RWPE2 (cell line): Measurements from ENCODE around the gene PEX3.
"Not testable (repeated sequence)": the region's sequence is repeated elsewhere in the genome, so short reads cannot be mapped to it uniquely, and the experiment has no call there.

Experiments
- ATAC-seq: fragments of 200-7000 bp; cut with Tn5 transposase; 3 replicates; pipeline ENCODE4 v1.9.1; 2021; ENCODE audit warnings: low read depth
- DNase-seq: peaks from one replicate; pipeline ENCODE4 v3.0.0-alpha.2; 2020; ENCODE audit warnings: low spot score
- H3K27ac ChIP-seq: fragments of 450-650 bp; 2 replicates; pipeline ENCODE4 v1.5.1; 2017; ENCODE audit warnings: mild to moderate bottlenecking; ENCODE audit not compliant: poor library complexity, severe bottlenecking
- H3K27me3 ChIP-seq: fragments of 250-450 bp; sonication (Bioruptor Pico); 2 replicates; pipeline ENCODE4 v1.5.1; 2021; ENCODE audit warnings: mild to moderate bottlenecking, moderate library complexity; ENCODE audit not compliant: insufficient read depth, poor library complexity, severe bottlenecking
- H3K36me3 ChIP-seq: fragments of 250-450 bp; sonication (Bioruptor Pico); 2 replicates; pipeline ENCODE4 v1.5.1; 2020; ENCODE audit warnings: low read depth, mild to moderate bottlenecking, moderate library complexity
- H3K4me1 ChIP-seq: fragments of 250-450 bp; sonication (Bioruptor Pico); 2 replicates; pipeline ENCODE4 v1.5.1; 2021; ENCODE audit warnings: mild to moderate bottlenecking, moderate library complexity; ENCODE audit not compliant: insufficient read depth, poor library complexity, severe bottlenecking
- H3K4me3 ChIP-seq: fragments of 250-450 bp; sonication (Bioruptor Pico); 2 replicates; pipeline ENCODE4 v1.5.1; 2021; ENCODE audit warnings: mild to moderate bottlenecking, moderate library complexity; ENCODE audit not compliant: severe bottlenecking
- H3K9me3 ChIP-seq: fragments of 250-450 bp; sonication (Bioruptor Pico); 2 replicates; pipeline ENCODE4 v1.5.1; 2021; ENCODE audit warnings: mild to moderate bottlenecking, moderate library complexity; ENCODE audit not compliant: severe bottlenecking
- TF ChIP-seq, protein P1 (sequence below): fragments of 450-650 bp; IDR thresholded peaks from one replicate; pipeline ENCODE4 v1.5.1; 2017; ENCODE audit warnings: mild to moderate bottlenecking, moderate library complexity; ENCODE audit not compliant: poor library complexity, severe bottlenecking

PEX3 gene

GRCh38 chr6:143431226-143431625, 19.4 kb upstream of the PEX3 start:
- Histone ChIP-seq H3K4me3 (no peak overlapping the region), H3K4me1 (no peaks in the 10 kb centered on the region), H3K27me3 (no peaks in the 10 kb centered on the region), H3K9me3 (no peaks in the 10 kb centered on the region), H3K36me3 (peaks cover 59% of the 10 kb centered on the region), H3K27ac (no peak overlapping the region)
- TF ChIP-seq, protein P1, sequence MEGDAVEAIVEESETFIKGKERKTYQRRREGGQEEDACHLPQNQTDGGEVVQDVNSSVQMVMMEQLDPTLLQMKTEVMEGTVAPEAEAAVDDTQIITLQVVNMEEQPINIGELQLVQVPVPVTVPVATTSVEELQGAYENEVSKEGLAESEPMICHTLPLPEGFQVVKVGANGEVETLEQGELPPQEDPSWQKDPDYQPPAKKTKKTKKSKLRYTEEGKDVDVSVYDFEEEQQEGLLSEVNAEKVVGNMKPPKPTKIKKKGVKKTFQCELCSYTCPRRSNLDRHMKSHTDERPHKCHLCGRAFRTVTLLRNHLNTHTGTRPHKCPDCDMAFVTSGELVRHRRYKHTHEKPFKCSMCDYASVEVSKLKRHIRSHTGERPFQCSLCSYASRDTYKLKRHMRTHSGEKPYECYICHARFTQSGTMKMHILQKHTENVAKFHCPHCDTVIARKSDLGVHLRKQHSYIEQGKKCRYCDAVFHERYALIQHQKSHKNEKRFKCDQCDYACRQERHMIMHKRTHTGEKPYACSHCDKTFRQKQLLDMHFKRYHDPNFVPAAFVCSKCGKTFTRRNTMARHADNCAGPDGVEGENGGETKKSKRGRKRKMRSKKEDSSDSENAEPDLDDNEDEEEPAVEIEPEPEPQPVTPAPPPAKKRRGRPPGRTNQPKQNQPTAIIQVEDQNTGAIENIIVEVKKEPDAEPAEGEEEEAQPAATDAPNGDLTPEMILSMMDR: no peak
- ATAC-seq (no peak), DNase-seq (no peak)

GRCh38 chr6:143432588-143432987, 18.0 kb upstream of the PEX3 start:
- H3K4me3 ChIP-seq: no peak overlapping the region
- TF ChIP-seq, protein P1: no peak
- H3K9me3 ChIP-seq: no peaks in the 10 kb centered on the region
- H3K4me1 ChIP-seq: no peaks in the 10 kb centered on the region
- no peak overlapping the region for H3K27ac ChIP-seq
- no peaks in the 10 kb centered on the region for H3K27me3 ChIP-seq
- H3K36me3 ChIP-seq: peaks cover 65% of the 10 kb centered on the region
- no peak for ATAC-seq
- DNase-seq: no peak

DNA sequence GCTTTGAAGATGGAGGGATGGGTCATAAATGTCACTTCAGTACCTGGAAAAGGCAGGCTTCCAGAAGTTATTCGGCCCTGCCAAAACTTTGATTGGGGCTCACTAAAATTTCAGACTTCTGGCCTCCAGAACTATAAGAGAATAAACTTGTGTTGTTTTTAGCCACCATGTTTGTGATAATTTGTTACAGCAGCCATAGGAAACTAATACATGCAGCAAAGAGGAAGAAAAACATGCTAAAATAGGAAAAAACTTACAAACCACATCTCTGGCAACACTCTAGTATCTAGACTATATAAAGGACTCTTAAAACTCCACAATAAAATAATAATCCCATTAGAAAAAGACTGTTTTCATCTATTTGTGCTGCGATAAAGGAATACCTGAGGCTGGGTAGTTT, 9.6 kb upstream of the PEX3 start:
- H3K4me3 ChIP-seq: no peak overlapping the region
- no peaks in the 10 kb centered on the region for H3K4me1 ChIP-seq
- TF ChIP-seq, protein P1: no peak
- no peak overlapping the region for H3K27ac ChIP-seq
- DNase-seq: no peak
- H3K9me3 ChIP-seq: no peaks in the 10 kb centered on the region
- no peak for ATAC-seq
- no peaks in the 10 kb centered on the region for H3K27me3 ChIP-seq
- peaks cover 56% of the 10 kb centered on the region for H3K36me3 ChIP-seq

- no peak overlapping the region for H3K27ac ChIP-seq
- no peak overlapping the region for H3K4me3 ChIP-seq
- H3K27me3 ChIP-seq: no peaks in the 10 kb centered on the region
- no peak for ATAC-seq
- H3K9me3 ChIP-seq: no peaks in the 10 kb centered on the region
- no peaks in the 10 kb centered on the region for H3K4me1 ChIP-seq
- TF ChIP-seq, protein P1: no peak
- no peak for DNase-seq
- H3K36me3 ChIP-seq: peaks cover 47% of the 10 kb centered on the region
Measured at GRCh38 chr6:143441680-143442545, 8.7 kb upstream of the PEX3 start.

DNA sequence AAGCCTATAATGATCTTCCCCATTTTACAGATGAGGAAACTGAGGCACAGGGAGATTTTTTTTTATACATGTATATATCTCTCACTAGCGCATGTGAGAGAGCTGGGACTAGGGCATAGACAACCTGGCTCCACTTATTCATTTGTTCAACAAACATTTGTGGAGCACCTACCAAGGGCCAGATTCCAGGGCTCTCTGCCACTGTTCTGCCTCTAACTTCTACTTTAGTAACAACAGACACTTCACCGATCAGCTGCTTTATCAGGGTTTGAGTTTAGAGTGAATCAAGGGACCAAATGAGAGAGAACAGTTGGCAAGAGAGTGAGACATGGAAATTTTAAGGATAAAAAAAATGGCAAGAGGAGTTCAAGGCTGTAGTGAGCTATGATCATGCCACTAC, 7.5 kb upstream of the PEX3 start:
- DNase-seq (no peak), ATAC-seq (no peak)
- Histone ChIP-seq H3K9me3 (no peaks in the 10 kb centered on the region), H3K36me3 (peaks cover 35% of the 10 kb centered on the region), H3K27me3 (no peaks in the 10 kb centered on the region), H3K4me1 (no peaks in the 10 kb centered on the region), H3K4me3 (no peak overlapping the region), H3K27ac (no peak overlapping the region)
- TF ChIP-seq, protein P1: no peak

DNA sequence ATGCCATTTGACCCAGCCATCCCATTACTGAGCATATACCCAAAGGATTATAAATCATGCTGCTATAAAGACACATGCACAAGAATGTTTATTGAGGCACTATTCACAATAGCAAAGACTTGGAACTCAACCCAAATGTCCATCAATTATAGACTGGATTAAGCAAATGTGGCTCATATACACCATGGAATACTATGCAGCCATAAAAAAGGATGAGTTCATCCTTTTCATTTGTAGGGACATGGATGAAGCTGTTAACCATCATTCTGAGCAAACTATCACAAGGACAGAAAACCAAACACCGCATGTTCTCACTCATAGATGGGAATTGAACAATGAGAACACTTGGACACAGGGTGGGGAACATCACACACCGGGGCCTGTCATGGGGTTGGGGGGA, 2.7 kb upstream of the PEX3 start:
- not testable (repeated sequence) for H3K9me3 ChIP-seq

More for the DNA sequence above, 2.7 kb upstream of the PEX3 start:
- not testable (repeated sequence) for DNase-seq, H3K4me3 ChIP-seq, H3K27ac ChIP-seq, H3K27me3 ChIP-seq, ATAC-seq
- Histone ChIP-seq H3K36me3 (peaks cover 12% of the 10 kb centered on the region; the same call in 1 of the 2 replicates), H3K4me1 (peaks cover 11% of the 10 kb centered on the region)
